Skin of body (tissue), 2 donors: Measurements from ENCODE around the gene AIFM2. TPM values are rescaled to one million over a fixed set of nuclear protein-coding genes. Genes with fewer than 3 reads are reported as not detected.
"Not testable (repeated sequence)": the region's sequence is repeated elsewhere in the genome, so short reads cannot be mapped to it uniquely, and the experiment has no call there.

Experiments
- DNase-seq: peaks from one replicate; lab custom pipeline; 2025; lab: John Stamatoyannopoulos, UW
- total RNA-seq: library from RNA; depleted of rRNA; stranded (reverse); fragments of >200 nt; gene quantifications from one replicate; pipeline ENCODE4 v1.2.3, GENCODE V29; 2014

The AIFM2 gene
- total RNA-seq, 1 donor from 2014 or later = 8.5 TPM

DNA sequence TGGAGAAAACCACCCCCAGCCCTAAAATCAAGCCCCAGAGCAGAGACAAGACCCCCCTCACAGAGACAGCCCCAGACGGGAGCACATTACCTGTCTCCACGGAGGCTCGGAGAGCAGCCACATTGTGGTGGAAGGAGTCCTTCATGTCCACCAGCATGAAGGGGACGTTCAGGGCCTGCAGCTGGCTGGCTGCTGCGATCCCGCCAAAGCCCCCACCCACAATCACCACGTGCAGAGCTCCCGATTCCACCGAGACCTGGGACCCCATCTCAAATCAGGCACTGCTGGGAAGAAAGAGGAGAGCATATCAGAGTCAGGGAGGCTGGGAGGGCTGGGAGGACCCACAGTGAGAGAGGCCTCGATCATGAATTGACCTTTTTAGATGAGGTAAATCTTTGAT, 8.8 kb downstream of the AIFM2 start:
- no peak for DNase-seq

DNA sequence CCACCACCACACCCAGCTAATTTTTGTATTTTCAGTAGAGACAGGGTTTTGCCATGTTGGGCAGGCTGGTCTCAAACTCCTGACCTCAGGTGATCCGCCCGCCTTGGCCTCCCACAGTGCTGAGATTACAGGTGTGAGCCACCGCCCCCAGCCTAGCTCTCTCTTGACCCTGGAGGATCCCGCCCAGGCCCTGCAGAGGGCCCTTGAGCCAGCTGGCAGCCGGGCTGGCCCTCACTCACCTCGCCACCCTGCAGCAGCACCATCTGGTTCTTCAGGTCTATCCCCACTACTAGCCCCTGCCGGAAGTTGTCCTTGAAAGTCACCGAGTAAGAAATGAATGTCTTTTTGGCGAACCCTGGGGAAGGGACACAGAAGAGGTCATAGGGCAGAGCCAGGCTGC, 9.5 kb downstream of the AIFM2 start:
- DNase-seq = not testable (repeated sequence)

DNA sequence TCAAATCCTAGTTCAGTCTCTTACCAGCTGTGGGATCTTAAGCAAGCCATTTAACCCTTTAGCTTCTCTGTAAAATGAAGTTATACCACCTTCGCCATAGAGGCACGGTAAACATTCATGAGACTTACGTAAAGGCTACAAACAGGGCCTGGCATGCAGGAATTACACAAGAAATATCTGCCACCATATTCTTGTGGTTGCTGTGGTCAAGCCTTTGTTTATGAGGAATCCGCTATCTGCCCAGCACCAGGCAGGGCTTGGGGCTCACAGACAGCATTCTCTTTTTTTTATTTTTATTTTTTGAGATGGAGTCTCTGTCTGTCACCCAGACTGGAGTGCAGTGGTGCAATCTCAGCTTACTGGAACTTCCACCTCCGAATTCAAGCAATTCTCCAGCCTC, 9.9 kb downstream of the AIFM2 start:
- DNase-seq = no peak

GRCh38 chr10:70121281-70121949, 11.2 kb downstream of the AIFM2 start:
- no peak for DNase-seq

DNA sequence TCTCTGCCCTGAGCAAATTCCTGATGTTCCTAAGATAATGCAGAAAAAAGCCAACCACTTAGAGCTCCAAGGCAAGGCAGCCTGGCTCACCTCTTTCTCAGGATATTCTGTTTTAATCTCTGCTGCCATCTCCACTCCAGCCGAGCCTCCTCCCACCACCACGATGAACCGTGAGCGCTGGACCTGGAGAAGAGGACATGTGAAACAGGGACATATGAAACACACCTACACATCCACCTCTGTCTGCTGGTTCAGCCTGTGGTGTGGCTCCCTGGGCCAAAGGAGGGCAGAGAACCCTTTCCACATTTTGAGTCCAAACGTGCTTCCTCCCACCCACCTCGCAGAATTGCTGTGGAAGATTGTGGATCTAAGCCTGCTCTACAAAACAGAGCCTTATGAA, 12.2 kb downstream of the AIFM2 start:
- no peak for DNase-seq

DNA sequence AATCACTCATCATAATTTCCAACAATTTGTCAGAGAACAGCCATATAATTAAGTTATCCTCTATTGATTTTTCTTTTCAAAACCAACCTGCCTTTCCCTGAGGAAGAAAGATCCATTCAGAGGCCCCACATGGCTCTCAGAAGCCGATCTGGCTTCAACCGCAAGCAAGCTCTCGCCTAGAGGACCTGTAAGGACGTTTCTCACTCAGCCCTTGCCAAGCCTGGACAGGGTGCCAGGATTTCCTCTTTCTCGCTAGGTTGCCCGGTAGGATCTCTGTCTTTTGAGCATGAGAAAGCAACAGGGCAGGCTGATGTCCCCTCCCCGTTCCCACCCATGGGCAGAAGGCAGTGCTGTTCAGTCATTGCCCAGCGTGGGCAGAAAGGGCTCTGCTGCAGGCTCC, 13.0 kb downstream of the AIFM2 start:
- no peak for DNase-seq

- no peak for DNase-seq
These were observed 13.4 kb downstream of the AIFM2 start for GRCh38 chr10:70119197-70119596.

DNA sequence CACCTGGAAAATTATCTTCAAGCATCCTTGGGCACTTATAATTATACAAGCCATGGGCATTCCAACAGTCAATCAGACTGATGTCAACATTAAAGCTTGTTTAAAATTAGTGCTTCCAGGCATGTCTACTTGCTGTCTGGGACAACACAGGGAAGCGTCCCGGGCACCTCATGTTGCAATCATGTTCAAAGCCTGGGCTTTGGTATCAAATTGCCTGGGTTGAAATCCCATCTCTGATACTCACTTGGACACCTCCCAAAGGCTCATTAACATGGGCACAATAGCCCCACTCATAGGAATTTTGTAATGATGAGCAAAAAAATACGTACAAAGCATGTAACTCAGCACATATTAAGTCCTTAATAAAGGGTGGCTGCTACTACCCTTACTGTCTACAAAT, 14.4 kb downstream of the AIFM2 start:
- no peak for DNase-seq

DNA sequence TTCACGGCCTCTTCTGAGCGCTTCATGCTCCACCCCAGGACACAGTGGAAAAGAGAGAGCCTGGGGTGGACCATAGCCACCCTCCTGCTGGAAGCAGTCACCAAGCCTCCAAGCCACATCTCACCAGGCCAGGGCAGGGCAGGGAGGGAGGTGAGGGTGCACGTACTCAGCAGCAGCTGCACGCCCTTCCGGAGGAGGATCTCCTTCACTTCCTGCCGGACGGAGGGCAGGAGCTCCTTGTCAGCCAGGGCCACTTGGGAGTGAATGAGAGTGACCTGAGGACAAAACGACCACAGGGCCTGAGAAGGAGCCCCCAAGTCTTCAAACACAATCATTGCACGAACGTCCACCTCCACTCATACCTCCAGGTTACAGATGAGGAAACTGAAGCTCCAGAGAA, 15.0 kb downstream of the AIFM2 start:
- DNase-seq = no peak

DNA sequence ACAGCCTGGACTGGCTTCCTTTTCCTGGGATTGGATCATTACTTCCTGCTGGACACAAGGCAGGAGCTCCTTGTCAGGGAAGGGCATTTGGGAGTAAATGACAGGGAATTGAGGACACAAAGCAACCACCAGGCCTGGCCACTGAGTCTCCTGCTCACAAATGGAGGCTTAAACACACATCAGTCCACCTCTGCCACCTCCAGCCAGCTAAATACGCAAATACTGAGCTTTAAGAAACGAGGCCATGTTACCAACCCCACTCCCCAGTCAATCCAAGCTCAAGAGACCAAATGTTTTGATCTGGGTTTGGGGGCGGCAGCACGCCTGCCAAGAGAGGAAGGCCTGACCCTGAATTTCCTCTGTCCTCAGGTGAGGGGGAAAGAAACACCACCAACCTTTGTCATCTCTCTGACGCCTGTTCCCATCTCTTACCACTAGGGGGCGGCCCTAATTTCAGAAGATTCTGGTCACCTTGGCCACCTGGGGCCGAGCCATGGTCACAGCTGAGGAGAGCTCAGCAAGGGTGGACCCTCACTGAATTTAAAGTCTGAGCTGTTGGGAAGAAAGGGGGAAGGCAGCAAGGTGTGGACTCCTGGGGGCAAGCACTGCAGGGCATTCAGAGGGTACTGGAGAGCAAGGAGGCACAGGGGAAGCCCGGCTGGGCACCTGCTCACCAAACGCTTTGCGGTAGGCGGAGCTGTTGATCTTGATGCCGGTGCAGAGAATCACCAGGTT, 16.5 kb downstream of the AIFM2 start:
- no peak for DNase-seq

DNA sequence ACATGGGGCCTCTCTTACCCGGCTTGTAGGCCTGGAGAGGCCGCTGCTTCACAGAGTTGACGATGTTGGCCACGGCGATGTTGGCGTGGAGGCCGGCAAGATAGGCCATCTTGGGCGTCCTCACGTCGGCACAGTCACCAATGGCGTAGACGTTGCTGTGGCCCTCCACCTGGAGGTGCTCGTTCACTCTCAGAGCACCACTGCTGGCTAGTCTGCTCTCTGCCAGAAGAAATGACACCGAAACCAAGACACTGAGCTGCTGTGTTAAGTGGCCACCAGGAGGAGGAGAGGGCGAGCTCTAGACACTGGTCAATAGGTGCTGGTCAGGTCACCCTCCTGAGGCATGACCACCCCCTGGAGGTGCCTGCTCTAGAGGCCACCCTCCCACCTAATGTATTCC, 17.7 kb downstream of the AIFM2 start:
- DNase-seq = no peak

DNA sequence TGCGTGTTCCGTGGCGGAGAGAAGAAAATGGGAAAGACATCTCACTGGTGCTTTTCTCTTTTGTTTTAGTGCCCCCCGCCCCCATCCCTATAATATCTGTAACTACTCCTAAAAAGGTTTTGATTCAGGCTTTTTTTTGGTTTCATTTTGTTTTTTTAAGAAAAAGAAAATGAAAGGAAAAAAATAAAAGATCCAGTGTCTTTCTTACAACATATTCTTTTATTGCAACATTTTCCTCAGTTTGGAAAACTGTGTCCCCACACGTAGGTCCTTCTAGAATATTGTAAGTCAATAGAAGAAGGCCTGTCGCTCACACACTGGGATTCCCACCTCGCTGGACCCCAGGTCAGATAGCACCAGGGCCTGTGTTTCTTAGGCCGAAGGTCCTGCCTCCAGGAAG, 20.6 kb downstream of the AIFM2 start:
- no peak for DNase-seq

DNA sequence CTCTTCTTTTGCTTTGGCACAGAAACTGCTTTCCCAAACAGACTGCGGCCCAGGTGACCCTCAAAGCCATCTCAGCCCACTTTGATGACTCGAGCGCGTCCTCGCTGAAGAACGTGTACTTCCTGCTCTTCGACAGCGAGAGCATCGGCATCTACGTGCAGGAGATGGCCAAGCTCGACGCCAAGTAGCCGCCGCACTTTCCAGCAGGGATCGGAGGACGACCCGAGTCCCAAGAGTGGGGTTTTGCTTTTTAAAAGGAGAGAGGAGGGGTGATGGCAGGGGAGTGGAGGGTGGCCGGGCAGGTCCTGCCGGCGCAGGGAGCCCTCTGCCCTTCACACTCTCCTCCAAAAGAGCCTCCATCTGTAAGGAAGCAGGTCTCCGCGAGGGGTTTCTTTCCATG, 21.1 kb downstream of the AIFM2 start:
- no peak for DNase-seq

- DNase-seq = no peak
These were observed 23.4 kb downstream of the AIFM2 start for GRCh38 chr10:70109064-70109729.

DNA sequence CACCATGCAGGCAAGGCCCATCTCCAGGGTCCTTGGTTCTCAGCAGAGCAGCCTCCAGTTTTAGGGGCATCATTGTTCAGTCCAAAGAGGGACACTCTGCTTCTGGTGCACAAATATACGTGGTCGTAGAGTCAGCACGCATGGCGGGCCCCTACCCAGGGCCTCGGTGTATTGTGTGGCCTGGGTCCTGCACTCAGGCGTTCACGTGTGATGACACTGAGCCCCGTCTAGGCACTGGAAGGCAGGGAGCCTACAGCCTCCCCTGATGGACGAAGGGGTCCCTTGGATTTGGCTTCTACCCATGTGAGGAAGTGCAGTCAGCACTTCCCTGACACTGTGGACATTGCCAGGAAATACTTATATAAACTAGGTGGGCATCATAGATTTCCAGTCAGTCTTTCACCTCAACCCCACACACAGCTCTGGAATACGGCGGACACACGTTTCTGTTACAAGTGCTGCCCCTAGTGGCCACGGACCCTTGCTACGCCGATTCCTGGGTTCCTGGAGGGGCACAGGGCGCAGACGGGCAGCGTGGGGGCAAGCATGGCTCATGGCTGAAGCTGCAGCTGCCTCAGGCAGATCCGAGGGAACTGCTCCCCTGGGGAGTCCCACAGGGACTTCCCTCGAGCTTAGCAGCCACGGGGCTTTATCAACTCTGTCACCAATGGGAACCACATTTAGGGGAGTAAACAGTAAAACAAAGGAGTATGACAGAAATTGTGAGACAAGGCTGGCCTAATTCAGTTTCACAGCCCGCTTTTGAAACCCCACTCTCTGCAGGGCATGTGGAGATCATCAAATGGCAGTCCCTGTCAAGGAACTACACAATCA, 25.4 kb downstream of the AIFM2 start:
- no peak for DNase-seq

- no peak for DNase-seq
These were observed 31.0 kb downstream of the AIFM2 start for GRCh38 chr10:70101668-70102067.

DNA sequence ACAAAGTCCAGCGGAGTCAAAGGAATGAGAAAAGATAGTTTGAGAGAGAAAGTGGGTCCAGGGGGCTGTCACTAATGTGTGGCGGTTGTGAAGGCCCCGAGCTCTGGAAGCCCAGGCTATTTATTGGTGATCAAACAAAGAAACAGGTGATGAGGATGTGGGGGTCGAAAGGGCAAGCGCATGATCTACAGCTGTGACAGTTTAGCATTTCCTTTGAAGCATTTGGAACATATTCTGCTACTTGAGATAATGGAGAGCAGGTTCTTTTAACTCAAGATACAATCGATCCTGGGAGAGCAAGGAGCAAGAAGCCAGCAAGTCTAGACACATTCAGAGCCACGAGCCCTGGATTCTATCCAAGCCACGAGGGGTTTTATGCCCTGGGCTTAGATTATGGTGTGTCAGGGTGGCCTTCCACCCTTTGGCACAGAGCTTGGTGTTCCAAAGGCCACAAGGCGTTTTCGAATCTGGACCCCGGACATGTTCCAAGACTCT, 31.5 kb downstream of the AIFM2 start:
- not testable (repeated sequence) for DNase-seq

GRCh38 chr10:70098271-70098670, 34.4 kb downstream of the AIFM2 start:
- DNase-seq = no peak

DNA sequence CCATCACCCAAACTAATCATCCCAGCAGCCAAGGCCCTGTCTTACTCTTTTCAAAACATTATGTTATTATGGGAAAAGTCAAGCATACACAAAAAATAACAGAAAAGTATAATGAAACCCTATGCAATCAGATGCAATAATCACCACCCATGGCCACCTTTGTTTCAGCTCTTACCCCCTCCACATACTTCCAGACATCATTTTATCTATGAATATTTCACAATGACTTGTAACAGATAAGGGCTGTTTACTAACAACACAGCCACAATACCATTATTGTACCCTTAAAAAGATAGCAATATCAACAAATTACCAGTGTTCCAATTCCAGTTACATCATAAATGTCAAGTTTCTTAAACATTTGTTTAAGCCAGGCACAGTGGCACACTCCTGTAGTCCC, 35.2 kb downstream of the AIFM2 start:
- DNase-seq = no peak

DNA sequence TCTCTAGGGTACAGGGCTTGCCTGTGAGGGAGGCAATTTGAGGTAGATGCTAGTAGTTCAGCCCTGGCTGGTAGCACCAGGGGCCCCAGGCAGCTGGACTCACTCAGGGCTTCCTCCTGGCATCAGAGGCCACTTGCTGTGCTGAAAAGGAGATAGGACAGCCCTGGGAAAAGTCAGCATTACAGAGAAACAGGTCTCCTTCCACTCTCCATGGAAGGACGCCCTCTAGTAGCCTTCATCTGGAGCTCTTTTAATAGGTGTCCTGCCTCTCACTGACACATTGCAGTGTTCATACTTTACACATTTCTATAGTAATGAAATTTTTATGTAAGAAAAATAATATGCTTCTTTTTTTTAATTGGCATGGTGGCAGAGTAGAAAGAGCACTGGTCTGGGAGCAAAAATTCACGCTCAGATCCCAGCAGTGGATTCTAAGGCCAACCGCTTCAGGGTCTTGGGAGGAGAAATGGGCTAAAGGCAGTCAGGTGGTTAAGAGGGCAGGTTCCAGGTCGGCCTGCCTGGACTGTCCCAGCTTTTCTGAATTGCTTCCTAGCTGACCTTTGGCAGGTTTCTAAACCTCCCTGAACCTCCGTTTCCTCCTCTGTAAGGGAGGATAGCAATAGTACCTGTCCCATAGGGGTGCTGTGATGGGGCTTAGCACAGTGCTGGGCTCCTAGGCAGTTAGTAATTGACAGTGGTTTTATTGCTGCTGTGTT, 35.8 kb downstream of the AIFM2 start:
- no peak for DNase-seq
